Retinal pigment epithelial cell (primary cell): ENCODE results near the gene GSTM1.
A peak's percentile ranks its signal among the peaks of the same experiment; 100 is the strongest.
"Not testable (repeated sequence)": the region's sequence is repeated elsewhere in the genome, so short reads cannot be mapped to it uniquely, and the experiment has no call there.

ENCODE experiments used
- DNase-seq: peaks from one replicate; pipeline ENCODE4 v3.0.0-alpha.2; 2010; ENCODE audit warnings: low read depth
- H3K4me3 ChIP-seq: 2 replicates; pipeline ENCODE4 v1.5.1; 2011; ENCODE audit warnings: mild to moderate bottlenecking, low read length, control low read depth, moderate library complexity
- TF ChIP-seq, protein P1 (sequence below): conservative IDR thresholded peaks from 2 replicates; pipeline ENCODE4 v1.5.1; 2011; ENCODE audit warnings: low read depth, low read length, control low read depth, inconsistent platforms

GSTM1 gene

DNA sequence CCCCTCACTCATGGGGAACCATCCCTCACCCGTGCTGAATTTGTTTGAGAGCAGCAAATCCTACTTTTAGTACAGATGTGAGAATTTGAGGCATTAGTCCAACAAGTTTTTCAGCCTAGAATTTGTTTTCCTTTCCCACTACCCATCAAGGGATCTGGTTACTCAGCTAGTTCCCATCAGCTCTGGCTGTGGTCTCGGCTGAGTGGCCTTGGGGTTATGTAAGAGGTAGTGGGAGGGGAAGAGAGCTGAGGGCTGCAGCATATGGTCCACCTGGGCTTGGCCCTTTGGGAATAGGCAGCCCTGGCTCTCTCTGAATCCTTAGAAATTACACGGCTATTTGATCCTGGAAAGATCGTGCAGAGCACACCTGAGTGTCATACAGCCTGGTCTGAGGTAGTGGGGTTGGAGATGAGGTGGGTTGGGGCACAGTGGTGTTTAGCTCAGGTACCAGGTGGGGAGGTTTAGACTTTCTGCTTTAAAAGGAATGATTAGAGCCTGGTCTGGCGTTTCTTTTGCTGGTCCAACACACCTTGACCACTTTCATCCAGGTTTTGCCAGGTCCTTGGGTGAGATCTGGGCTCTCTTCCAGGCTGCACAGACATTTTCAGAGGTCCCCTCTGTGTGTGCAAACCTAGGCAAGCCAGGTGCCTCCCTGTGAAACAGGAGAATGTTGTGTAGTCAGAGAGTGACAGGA is 27.5 kb upstream of the GSTM1 start:
- no peak for DNase-seq
- TF ChIP-seq, protein P1, sequence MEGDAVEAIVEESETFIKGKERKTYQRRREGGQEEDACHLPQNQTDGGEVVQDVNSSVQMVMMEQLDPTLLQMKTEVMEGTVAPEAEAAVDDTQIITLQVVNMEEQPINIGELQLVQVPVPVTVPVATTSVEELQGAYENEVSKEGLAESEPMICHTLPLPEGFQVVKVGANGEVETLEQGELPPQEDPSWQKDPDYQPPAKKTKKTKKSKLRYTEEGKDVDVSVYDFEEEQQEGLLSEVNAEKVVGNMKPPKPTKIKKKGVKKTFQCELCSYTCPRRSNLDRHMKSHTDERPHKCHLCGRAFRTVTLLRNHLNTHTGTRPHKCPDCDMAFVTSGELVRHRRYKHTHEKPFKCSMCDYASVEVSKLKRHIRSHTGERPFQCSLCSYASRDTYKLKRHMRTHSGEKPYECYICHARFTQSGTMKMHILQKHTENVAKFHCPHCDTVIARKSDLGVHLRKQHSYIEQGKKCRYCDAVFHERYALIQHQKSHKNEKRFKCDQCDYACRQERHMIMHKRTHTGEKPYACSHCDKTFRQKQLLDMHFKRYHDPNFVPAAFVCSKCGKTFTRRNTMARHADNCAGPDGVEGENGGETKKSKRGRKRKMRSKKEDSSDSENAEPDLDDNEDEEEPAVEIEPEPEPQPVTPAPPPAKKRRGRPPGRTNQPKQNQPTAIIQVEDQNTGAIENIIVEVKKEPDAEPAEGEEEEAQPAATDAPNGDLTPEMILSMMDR = no peak
- H3K4me3 ChIP-seq = no peak overlapping the region

DNA sequence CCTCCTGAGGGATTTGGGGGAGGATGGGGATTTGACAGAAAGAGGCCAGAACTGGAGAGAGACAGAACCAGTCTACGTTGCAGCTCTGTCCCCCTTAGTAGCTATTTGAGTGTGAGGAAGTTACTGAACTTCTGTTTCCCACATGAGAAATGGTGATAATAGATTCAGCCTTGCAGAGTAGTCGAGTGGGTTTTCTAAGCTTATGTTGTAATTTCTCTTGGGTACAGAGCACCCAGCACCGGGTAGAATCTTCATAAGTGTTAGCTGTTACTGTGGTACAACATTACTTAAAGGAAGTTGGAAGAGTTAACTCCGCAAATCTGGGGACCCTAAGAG is 27.0 kb upstream of the GSTM1 start:
- H3K4me3 ChIP-seq, DNase-seq: not testable (repeated sequence)

DNA sequence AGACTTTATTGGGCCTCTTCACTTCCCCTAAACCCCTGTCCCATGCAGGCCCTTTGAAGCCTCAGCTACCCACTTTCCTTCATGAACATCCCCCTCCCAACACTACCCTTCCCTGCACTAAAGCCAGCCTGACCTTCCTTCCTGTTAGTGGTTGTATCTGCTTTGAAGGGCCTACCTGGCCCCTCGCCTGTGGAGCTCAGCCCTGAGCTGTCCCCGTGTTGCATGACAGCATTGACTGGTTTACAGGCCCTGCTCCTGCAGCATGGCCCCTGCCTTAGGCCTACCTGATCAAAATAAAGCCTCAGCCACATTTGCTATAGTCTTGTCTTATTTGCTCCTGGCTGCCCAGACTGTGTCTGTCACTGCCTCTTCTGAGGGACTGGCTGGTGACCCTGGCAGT is 26.2 kb upstream of the GSTM1 start:
- TF ChIP-seq, protein P1 = no peak
- DNase-seq = no peak
- no peak overlapping the region for H3K4me3 ChIP-seq

DNA sequence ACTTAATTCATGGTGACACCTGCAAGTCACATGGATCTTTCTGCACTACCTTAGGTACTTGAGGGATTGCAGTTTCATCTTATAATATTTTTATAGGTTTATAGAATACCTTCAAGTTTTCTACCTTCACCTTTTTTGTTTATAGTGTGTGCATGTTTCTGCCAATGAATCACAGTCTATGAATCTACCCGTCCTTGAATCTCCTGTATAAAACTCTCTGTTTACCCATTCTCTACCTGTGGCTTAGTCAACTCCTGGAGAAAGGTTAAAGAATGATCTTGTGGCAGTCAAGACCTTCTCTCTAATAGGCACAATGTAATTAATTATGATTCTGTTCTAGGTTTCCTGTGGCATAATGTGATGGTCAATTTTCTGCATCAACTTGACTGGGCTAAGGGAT is 22.9 kb upstream of the GSTM1 start:
- no peak overlapping the region for H3K4me3 ChIP-seq
- TF ChIP-seq, protein P1 = no peak
- no peak for DNase-seq

DNA sequence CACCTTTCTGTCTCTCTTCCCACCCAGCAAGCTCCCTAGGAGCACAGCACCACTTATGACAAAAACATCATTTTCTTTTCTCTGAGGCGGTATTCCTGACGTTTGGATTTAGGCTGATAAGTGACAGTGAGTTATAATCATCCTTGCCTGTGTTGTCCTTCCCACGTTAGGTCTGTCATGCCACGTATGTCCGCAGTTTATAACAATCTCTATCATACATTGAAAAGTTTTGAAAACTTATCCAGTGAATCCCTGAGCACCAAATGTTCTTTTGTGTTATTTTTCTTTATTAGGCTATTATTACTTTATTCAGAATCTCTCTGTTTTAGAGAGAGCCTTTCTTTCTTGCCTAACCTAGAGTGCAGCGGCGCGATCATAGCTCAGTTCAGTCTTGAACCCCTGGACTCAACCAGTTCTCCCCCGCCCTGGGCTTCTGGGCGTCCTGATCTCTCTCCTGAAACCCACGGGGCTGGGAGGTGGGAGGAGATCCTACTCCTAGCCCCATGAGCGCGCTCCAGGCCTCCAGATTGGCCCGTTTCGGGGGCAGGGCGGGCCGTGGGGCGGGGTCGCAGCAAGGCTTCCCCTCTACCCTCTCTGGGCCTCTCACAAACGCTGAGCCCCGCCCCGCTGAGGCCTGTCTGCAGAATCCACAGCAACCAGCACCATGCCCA is 20.0 kb upstream of the GSTM1 start, which contains the start of gene GSTM2:
Gene GSTM2 (plus strand): TSS at position 606 of the 671 bp plus-strand sequence. CDS start 59 bp downstream, at position 665.
- H3K4me3 ChIP-seq = peak within 1 kb of the TSS; percentile 50
- TF ChIP-seq, protein P1 = no peak
- DNase-seq = no peak

DNA sequence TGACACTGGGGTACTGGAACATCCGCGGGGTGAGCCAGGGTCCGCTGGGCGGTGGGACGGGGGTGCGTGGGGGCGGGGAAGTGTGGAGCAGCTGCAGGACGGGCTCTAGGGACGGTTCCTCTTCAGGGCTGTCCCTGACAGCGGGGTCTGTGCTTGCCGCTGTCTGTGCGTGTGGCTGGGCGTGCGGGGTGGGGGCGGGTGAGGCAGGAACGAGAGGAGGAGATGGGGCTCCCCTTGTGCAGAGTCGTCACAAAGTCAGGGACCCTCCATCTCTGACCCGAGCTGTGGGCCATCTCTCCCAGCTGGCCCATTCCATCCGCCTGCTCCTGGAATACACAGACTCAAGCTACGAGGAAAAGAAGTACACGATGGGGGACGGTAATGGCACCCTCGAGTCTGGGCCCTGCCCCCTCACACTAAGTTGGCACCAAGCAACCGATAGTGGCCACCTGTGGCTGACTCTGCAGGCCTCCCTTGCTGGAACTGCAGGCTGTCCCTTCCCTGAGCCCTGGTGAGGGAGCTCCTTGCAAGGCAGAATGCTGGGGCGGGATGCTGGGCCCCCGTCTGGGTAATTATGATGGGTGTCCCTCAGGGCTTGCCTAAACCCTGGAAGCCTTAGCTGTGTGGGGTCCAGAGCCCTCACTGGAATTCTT is 19.4 kb upstream of the GSTM1 start:
- TF ChIP-seq, protein P1 = no peak
- H3K4me3 ChIP-seq = peak overlapping the region; percentile 50
- no peak for DNase-seq

DNA sequence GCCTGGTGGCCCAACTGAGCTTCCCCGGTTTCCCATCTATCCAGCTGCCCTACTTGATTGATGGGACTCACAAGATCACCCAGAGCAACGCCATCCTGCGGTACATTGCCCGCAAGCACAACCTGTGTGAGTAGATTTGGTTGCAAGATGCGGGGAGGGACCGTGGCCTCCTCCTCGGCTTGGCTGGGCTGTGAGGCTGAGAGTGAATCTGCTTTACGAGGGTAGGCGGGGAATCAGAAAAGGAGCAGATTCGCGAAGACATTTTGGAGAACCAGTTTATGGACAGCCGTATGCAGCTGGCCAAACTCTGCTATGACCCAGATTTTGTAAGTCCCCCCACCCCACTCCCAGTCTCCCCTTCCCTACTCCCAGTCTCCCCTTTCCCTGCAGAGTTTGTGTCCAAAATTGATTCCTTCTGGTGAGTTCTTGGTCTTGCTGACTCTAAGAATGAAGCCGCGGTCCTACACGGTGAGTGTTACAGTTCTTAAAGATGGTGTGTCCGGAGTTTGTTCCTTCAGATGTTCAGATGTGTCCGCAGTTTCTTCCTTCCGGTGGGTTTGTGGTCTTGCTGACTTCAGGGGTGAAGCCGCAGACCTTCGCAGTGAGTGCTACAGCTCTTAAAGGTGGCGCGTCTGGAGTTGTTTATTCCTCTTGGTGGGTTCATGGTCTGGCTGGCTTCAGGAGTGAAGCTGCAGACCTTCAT is 18.2 kb upstream of the GSTM1 start:
- DNase-seq = no peak
- H3K4me3 ChIP-seq = no peak overlapping the region
- TF ChIP-seq, protein P1 = no peak

DNA sequence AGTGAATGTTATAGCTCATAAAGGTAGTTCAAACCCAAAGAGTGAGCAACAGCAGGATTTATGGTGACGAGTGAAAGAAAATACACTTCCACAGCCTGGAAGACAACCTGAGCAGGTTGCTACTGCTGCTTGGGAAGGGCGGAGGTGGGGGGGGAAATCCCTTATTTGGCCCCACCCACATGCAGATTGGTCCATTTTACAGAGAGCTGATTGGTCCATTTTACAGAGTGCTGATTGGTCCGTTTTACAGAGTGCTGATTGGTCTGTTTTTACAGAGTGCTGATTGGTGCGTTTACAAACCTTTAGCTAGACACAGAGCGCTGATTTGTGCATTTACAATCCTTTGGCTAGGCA is 17.7 kb upstream of the GSTM1 start:
- not testable (repeated sequence) for DNase-seq, H3K4me3 ChIP-seq
